ENCODE results near the gene VPS4A.

DNA sequence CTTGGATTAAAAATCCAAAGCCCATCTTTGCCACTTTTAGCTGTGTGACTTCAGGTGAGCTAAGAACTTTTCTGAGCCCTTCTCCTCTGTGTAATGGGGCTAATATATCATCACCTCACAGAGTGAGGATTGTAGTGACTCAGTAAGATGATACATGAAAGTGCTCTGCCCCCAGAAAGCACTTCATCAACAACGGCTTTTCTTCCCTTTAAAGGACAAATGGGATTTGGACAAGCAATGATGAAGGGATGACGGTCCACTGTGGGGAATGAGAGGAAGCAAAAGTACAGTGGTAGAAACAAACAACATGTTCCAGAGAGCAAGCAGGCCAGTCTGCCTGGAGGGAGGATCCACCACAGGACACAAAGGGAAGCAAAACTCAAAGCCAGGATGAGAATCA lies 54.8 kb downstream of the VPS4A start:
- TF ChIP-seq RAD21 (IDR thresholded peaks at IDR 0.05; ENCODE audit: low read depth) (no peak), EGR1 (IDR thresholded peaks at IDR 0.05) (no peak), YY1 (IDR thresholded peaks at IDR 0.05; ENCODE audit: low read depth) (no peak)
- TF ChIP-seq, protein P1, sequence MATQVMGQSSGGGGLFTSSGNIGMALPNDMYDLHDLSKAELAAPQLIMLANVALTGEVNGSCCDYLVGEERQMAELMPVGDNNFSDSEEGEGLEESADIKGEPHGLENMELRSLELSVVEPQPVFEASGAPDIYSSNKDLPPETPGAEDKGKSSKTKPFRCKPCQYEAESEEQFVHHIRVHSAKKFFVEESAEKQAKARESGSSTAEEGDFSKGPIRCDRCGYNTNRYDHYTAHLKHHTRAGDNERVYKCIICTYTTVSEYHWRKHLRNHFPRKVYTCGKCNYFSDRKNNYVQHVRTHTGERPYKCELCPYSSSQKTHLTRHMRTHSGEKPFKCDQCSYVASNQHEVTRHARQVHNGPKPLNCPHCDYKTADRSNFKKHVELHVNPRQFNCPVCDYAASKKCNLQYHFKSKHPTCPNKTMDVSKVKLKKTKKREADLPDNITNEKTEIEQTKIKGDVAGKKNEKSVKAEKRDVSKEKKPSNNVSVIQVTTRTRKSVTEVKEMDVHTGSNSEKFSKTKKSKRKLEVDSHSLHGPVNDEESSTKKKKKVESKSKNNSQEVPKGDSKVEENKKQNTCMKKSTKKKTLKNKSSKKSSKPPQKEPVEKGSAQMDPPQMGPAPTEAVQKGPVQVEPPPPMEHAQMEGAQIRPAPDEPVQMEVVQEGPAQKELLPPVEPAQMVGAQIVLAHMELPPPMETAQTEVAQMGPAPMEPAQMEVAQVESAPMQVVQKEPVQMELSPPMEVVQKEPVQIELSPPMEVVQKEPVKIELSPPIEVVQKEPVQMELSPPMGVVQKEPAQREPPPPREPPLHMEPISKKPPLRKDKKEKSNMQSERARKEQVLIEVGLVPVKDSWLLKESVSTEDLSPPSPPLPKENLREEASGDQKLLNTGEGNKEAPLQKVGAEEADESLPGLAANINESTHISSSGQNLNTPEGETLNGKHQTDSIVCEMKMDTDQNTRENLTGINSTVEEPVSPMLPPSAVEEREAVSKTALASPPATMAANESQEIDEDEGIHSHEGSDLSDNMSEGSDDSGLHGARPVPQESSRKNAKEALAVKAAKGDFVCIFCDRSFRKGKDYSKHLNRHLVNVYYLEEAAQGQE (IDR thresholded peaks at IDR 0.05; ENCODE audit: low read depth), result no peak
